Measurements from ENCODE around the gene TUB.

Gene TUB

GRCh38 chr11:8080674-8081590 lies at the start of gene TUB:
TSS of gene TUB (plus strand) at chr11:8081211. CDS start at chr11:8081511, 300 bp downstream.
- peak; percentile 40 for DNase-seq (ENCODE audit: low spot score)

GRCh38 chr11:8031248-8032115 lies 49.5 kb upstream of the TUB start:
- no peak for DNase-seq (ENCODE audit: low spot score)

GRCh38 chr11:8032122-8032521 lies 48.9 kb upstream of the TUB start:
- DNase-seq (ENCODE audit: low spot score) = no peak

- DNase-seq (ENCODE audit: low spot score) = no peak
These were observed 48.3 kb upstream of the TUB start for GRCh38 chr11:8032576-8033304.

- DNase-seq (ENCODE audit: low spot score) = peak; percentile 77
These were observed 47.5 kb upstream of the TUB start for GRCh38 chr11:8033305-8034105.

- DNase-seq (ENCODE audit: low spot score) = no peak
These were observed 46.9 kb upstream of the TUB start for GRCh38 chr11:8034106-8034585.

GRCh38 chr11:8034604-8035190 lies 46.3 kb upstream of the TUB start:
- no peak for DNase-seq (ENCODE audit: low spot score)

- no peak for DNase-seq (ENCODE audit: low spot score)
These were observed 45.7 kb upstream of the TUB start for GRCh38 chr11:8035200-8035855.

- no peak for DNase-seq (ENCODE audit: low spot score)
These were observed 44.8 kb upstream of the TUB start for GRCh38 chr11:8036002-8036802.

GRCh38 chr11:8036986-8037385 lies 44.0 kb upstream of the TUB start:
- no peak for DNase-seq (ENCODE audit: low spot score)

GRCh38 chr11:8038393-8038792 lies 42.6 kb upstream of the TUB start:
- no peak for DNase-seq (ENCODE audit: low spot score)

GRCh38 chr11:8038811-8039529 lies 42.0 kb upstream of the TUB start:
- no peak for DNase-seq (ENCODE audit: low spot score)

- DNase-seq (ENCODE audit: low spot score) = no peak
These were observed 41.3 kb upstream of the TUB start for GRCh38 chr11:8039530-8040260.

GRCh38 chr11:8040261-8040920 lies 40.6 kb upstream of the TUB start:
- no peak for DNase-seq (ENCODE audit: low spot score)

- DNase-seq (ENCODE audit: low spot score) = no peak
These were observed 40.1 kb upstream of the TUB start for GRCh38 chr11:8040921-8041285.

GRCh38 chr11:8041576-8041975 lies 39.4 kb upstream of the TUB start:
- DNase-seq (ENCODE audit: low spot score) = no peak

- DNase-seq (ENCODE audit: low spot score) = no peak
These were observed 37.3 kb upstream of the TUB start for GRCh38 chr11:8043756-8044155.

GRCh38 chr11:8045839-8046238 lies 35.2 kb upstream of the TUB start:
- no peak for DNase-seq (ENCODE audit: low spot score)

All from HuH-7 (cell line).